Activated naive CD4-positive, alpha-beta T cell treated with anti-CD3 and anti-CD28 coated beads, Interleukin-2, amount 50 U/mL, for 16 hours (primary cell): Measurements from ENCODE around the gene CALML5.

Experiments used
- DNase-seq: peaks from one replicate; pipeline ENCODE4 v3.0.0-alpha.2; 2020

The CALML5 gene

DNA sequence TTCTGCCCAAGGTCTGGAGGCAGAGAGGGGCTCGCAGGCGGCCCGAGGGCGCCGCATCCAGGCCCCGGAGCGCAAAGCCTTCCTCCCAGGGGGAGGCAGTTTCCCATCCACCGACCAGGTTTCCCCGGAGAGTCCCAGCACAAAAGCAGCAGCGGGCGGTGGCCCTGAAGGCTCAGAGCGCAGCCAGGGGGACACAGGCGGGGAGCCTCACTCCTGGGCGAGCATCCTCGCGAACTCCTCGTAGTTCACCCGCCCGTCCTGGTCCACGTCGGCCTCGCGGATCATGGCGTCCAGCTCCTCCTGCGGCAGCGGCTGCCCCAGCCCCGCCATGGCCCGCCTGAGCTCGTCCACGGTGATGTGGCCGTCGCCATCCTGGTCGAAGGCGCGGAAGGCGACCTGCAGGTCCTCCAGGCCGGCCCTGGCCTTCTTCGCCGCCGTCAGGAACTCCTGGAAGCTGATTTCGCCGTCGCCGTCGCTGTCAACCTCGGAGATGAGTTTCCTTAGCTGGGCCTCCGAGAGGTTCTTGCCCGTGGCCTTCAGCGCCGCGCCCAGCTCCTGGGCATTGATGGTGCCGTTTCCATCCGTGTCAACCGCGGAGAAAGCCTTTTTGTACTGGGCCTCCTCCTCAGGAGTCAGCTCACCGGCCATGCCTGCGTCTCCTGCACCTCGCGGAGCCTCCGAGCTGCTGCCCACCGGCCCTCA, 428 bp downstream of the CALML5 start:
- DNase-seq = no peak

DNA sequence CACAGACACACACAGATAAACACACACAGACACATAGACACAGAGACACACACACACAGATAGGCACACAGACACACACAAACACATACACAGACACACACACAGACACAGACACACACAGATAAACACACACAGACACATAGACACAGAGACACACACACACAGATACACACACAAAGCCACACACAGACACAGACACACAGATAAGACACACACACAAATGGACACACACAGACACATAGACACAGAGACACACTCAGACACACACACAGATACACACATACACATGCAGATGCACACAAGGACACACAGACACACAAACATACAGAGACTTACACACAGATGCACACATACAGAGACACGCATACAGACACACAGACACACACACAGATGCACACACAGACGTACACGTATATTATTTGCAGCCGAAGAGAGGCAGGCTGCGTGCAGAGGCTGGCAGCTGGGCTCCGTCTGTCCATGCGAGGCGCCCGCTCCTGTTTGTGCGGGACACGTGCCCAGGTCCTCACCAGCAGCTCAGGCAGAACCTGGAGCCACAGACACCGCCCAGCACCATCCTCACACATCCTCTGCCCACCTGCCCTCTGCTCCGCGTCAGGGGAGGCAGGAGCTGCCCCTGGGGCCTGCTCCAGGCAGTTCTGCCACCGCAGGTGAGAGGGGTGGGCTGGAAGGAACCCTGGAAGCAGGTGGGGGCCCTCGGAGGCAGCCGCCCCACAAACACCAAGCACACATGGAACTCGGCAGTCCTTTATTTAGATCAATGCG, 1.2 kb downstream of the CALML5 start:
- DNase-seq = no peak

DNA sequence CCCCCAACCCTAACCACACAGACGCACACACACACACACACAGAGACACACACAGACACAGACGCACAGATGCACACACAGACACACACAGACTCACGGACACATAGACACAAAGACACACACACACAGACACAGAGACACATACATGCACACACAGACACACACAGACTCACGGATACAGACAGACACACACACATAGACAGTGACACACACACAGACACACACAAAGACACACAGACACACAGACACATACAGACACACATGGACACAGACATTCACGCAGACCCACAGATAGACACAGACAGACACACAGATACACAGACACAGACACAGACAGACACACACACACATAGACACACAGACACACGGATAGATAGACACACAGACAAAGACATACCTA, 2.1 kb downstream of the CALML5 start:
- no peak for DNase-seq

DNA sequence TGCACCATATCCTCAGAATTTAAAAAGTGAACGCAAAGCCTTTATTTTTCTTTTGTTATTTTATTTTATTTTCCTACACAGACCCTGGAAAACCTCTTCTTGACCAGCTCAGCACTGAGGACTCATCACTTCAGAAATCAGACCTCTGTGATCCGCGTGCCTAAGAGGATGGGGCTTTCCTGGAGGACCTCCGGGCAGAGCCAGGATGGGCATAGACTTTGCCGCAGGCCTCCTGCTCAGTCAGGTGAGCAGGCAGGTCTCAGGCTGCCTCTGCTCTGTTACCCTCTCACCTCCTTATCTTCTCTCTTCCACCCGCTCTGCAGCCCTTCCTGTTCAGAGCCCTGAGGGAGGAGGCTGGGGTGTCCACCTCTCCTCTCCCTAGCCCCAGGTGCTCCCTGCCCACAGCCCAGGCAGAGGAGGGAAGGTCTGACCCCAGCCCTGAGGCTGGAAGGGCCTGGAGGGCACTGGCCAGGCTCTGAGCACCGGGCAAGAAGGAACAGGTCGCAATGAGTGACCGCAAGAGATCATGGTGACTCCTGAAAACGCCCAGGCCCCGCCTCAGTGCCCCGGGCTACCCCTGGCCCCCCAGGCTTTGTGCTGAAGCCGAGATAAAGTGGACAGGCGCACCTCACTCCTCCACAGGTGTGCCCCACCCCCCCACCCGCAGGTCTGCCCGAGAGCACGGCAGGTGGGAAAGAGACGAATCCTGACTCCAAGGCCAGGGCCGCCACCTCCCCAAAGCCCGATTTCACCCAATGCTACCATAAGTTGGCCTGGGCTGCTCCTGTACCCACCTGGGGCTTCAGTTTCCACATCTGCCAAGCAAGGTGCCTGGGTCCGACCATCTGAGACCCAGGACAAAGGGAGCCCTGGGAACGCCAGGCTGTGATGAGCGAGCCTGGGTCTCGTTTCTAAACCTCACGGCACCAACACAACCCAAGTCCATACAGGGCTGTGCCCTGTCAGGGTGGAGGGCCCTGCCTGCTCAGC, 2.8 kb downstream of the CALML5 start:
- DNase-seq = no peak

DNA sequence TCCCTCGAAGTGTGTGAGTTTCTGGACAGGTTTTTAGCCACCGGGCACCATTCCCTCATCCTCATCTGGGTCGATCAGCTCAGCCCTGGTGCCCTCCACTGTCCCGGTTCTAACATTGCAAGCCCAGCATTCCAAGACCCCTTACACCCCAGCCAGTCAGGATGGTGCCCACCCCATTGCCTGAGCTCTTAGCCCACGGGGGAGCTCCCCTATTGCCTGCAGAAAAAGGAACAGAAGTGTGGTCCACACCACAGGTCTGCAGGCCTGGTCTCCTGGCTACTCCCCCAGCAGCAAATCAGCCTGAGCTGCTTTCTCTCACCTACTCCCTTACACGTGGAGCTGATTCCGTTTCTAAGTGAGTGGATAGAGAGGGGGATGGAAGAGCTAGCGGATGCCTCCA, 4.8 kb downstream of the CALML5 start:
- DNase-seq = no peak

DNA sequence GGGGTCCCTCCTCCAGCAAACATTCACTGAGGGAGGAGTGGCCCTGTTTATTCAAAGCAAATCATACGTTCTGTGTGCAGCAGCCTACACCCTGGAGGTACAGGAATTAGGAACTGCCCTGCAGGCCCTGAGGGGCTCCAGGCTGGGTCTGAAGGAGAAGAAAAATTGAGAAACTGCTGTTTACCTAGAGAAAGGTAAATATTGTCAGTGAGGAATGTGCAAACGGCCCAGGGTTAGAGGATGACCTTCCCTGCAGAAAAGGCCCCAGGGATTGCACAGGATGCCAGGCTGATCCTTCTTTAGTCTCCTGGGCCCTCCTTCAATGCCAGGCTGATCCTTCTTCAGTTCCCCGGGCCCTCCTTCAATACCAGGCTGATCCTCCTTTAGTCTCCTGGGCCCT, 5.7 kb downstream of the CALML5 start:
- DNase-seq = no peak

DNA sequence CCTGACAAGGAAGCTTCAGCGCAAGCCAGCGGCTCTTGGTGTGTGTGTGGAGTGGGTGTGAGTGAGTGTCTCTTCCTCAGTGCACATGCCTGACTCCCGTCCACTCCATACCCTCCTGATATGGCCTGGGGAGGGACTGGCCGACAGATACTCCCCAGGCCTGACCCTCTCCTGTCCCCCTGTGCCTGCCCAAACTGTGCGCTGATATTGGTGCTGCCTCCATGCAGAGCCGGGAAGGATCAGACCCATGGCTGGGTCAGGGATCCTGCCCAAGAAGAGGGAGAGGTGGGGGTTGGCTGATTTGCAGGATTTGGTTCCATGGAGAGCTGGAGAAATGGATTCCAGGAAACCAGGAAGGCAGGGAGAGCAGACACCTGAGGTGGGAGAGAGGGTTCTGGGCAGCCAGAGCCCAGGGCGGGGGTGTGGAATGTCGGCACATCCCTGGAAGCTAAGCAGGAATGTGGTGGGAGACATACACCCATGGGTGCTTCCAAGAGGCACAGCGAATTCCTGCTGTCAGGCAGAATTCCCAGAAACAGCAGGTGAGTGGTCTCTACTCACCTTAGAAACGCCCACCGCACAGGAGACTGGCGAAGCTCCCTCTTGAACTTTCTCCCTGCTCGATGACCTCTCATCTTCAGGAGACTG, 6.3 kb downstream of the CALML5 start:
- no peak for DNase-seq

DNA sequence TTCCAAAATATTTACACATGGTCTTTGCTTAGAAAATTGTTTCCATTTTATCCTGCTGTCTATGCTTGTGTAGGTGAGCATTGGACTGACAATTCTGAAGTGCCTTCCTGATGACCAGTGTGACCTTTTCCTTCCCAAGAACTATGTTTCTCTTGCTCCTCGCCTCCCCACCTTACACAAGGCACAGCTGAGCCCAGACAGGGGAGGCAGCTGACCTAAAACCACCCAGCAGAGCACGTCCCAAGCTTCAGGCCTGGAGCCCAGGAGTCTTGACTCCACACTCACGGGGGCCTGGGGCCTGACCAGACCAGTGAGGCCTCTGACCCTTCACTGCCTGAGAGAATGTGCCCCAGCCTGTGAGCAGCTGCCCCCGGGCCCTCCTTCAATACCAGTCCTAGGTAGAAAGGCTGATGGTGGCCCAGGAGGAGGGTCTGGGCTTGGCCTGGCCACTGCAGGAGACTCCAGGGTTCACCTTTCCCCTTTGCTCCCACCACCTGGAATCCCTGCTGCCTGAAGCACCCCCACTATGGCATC, 7.0 kb downstream of the CALML5 start:
- no peak for DNase-seq

DNA sequence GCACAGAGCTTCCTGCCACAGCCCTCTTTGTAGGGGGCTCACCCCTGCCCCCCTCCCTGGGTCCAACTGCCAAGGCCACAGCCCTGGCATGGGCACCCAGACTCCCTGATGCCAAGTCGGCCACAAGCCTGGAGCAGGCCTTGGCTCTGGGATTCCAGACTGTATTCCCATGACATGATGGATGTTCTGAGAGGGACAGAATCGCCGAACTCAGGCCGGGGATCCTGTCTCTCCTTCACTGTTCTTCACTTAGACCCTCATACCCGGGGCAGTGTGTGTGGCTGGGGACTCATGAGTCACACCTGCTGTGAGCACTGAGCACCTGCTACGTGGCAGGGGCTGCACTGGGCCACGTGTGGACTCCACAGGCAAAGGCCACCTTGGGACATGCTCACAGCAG, 7.9 kb downstream of the CALML5 start:
- no peak for DNase-seq

DNA sequence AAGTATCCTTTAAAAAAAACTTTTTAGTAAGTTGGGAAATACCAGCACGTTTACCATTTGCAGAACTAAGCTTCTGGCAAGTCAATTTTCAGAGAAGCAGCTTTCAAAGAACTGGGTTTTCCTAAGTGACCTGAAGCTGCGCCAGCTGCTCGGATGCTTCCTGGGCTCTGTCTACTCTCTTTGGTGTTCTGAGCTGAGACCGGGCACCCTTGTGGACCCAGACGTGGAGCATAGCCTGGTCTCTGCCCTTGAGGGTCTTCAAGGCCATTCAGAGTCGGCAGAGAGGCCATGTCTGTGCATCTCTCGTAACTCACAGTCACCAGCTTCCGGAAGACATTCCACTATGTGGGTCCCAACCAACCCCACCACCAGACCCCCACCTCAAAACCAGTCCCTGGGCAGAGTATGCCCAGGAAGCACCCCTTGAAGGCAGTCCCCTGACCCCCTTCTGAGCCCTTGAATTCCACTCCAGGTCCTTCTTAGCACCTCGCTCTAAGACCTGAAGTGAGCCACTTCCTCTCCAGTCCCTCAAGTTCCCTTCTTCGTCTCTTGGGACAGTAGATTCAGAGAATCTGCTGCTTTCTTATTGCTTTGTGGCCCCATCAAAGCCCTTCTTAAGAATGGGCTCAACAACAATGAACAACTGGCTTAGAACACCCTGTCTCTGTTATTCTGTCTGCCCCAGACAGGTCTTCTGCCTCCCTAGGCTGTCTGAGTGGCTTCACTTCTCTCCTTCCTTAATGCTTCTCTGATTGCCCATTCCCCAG, 8.5 kb downstream of the CALML5 start:
- no peak for DNase-seq

DNA sequence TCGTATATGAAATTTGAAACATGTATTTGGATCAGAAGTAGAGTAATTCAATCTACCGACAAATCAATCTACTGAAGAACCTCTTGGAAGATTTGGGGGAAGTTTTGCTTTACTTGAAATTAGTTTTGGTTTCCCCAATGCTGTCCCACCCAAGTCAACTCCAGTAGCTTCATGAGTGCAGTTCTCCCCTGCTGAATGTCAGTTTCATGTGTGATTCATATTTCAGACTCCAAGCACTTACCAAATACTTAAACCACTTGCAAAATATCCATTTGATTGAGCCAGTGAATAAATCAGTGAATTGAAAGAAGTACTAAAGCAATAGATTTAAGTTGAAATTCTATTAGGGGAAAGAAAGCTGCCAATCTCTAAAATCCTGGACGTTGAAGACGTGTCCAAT, 9.3 kb downstream of the CALML5 start:
- no peak for DNase-seq

DNA sequence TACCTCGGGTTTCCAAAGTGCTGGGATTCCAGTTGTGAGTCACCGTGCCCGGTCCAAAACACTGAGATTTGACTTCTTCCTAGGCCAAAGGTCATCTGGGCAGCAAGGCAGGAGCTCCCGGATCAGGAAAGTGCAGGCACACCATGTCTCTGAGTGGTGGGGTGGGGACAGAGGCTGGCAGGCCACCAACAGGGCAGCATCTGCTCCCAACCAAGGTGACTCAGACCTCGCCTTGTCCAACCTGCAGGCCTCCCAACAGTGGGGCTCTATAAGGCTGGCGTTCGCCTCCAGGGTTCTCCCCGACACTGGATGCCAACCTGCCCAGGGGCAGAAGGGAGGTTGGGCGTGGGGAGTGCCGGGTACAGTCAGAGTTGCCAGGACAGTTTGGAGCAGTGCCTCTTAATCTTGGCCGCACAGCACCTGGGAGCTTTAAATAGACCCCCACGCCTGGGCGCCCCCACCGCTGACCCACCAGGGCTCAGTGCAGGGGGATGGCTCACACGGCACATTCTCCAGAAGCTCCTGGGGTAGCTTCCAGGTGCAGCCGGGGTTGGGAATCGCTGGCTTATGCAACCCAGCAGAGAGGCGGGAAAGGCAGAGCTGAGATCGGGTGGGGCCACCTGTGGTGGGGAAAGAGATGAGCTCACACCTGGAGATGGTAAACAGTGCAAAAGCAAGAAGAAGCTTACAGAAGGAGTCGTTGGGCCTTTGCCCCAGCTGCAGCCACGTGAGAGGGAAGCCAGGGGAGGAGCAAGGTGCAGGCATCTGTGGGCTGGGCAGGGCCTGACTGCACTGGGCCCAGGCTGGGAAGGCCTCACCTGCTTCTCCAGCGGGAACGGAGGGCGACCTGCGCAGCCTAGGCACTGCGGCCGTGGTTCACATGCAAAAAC, 10.9 kb downstream of the CALML5 start:
- no peak for DNase-seq

DNA sequence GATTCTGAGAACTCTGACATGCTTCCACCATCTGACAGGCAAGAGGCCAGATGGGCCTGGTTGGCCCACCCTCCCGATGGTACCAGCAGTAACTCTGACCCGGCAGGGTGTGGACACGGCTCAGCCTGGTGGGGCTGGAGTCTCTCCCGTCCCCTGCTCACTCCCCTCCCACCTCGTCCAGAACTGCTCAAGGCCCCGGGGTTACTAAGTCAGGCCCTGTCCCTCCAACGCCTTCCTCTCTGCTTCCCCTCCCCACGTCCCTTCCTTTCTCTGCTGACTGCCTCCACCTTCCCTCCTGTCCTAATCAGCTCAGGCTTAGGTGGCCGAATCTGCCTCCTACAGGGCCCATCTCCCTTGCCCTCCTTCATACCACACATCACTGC, 12.5 kb downstream of the CALML5 start:
- DNase-seq = no peak

DNA sequence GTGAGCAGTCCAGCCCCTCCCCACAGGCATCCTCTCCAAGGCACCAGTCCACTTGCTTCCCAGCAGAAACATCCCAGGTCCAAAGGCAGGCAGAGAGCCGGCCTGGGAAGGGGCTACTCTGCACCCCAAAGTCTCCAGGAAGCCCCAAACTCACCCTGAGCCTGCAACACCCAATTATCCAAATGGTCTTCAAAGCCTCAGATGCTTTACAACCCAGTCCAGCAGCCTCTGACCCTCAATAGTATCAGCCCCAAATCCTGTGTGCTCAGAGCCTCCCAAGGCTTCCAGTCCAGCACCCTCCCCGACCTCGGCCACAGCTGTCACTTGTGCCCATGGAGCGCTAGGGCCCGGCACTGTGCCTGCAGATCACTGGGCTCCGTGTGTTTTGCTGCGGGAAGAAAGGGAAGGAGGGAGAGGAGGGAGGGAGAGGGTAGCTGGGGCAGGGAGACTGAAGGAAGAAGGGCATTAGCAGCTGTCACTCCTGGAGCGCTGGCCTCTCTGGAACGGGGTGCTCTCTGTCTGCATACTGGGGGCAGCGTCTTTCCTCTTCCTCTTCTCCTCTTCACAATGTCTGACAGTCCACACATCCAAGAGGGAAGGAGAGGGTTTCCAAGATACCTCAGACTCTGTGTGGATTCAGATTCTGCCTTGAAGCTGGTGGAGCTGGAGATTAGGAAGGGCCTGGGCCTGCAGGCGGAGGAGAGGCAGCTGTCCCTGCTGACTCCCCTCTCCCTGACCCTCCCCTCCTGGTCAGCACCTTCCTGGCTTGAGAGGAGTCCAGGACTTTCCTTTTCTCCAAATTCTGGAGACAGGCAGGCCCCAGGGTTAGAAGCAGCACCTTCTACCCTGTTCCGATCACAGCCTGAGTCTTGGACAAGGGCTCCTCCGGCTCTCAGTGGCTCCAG, 13.2 kb downstream of the CALML5 start:
- DNase-seq = no peak

DNA sequence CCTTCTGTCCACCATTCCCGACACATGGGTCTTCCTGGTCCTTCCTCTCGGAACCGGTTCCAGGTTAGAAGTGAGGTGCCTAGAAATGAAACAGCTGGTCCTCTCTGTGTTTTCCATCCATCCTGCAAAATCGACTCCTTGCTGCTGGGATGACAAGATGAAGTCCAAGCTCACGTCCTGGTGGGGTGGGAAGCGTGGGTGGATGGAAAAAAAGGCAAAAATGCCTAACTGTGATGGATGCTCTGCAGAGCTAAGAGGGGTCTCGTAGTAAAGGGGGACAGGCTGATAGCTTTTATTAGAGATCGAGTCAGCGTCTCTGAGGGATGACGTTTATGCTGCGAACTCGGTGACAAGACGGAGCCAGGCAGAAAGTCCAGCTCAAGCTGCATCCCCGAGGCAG, 14.1 kb downstream of the CALML5 start:
- DNase-seq = no peak

DNA sequence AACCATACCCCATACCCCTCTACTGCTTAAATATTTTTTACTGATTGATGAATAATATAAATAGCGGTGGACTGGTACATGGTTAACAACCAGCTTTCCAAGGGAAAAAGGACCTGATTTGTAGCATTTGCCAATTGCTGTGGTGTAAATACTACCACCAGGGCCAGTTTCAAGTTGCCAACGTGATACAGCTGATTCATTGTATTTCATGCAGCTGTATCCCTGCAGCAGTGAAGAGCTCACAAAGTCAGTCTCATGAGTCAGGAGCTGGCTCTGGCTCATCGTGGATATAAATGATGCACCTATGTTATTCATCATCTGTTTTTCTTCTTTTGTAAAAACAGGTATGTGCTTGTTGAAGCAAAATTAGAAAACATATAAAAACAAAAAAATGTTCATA, 15.2 kb downstream of the CALML5 start:
- DNase-seq = no peak

DNA sequence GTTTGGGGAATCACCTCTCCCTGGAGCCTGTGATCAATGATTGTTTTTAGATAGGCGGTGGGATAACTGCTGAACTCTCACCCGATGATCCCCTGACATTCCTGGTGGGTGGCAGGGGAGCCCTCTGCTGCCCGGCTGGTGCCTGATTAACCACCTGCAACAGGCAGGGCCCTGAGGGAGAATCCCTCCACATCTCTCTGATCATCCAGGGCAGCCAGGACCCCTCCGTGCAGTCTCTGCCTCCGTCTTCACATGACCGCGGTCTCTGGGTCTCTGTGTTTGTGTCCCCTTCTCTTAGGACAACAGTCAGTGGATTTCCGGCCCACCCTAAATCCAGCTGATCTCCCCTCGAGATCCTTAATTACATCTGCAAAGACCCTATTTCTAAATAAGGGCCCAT, 17.4 kb downstream of the CALML5 start:
- DNase-seq = no peak

DNA sequence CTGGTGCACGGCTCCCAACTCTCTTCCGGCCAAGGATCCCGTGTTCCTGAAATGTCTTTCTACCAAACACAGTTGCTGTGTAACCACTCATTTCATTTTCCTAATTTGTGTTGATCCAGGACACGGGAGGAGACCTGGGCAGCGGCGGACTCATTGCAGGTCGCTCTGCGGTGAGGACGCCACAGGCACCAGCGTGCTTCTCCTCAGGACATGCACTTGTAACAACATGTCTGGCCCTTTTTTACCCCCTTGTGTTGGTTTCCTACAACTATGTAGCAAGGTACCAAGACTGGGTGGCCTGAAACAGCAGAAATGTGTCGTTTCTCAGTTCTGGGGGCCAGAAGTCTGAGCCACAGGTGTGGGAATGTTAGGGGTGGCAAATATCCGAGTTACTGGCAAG, 18.2 kb downstream of the CALML5 start:
- no peak for DNase-seq

DNA sequence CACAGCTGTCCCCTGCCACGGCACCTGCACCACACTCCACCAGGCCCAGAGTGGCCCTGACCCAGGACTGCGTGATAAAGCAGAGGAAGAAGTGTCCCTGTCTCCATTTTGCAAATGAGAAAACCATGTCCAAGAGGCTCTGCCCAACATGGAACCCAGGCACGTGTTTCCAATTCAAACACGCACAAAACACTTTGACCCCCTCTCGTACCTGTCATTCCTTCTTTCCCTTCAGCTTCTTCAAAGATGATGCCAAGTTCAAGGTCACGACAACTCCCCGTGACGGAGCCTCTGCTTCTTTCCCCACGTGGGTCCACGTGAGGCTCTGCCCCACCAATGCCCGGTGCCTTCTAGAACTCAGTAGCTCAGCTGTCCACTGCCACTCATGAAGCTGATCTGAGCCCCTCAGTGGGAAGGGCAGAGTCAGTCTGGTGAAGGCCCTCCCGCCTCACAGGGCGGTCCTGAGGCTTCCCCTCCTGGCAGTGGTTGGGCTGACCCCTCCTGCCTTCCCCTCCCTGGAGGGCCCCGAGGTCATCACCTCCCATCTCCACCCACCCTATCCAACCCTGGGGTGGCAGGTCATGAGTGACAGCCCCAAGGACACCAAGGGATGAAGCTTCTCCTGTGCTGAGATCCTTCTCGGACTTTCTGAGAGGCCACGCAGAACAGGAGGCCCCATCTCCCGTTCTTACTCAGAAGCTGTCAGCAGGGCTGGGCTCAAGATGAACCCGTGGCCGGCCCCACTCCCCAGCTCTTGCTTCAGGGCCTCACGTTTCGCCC, 19.0 kb downstream of the CALML5 start:
- no peak for DNase-seq
